ENCODE measurements around the gene CDC42BPA. TPM values are rescaled to one million over a fixed set of nuclear protein-coding genes. Genes with fewer than 3 reads are reported as not detected.

The CDC42BPA gene
- polyA plus RNA-seq, 3 donors: 0.20 to 0.45 (median 0.39) TPM

DNA sequence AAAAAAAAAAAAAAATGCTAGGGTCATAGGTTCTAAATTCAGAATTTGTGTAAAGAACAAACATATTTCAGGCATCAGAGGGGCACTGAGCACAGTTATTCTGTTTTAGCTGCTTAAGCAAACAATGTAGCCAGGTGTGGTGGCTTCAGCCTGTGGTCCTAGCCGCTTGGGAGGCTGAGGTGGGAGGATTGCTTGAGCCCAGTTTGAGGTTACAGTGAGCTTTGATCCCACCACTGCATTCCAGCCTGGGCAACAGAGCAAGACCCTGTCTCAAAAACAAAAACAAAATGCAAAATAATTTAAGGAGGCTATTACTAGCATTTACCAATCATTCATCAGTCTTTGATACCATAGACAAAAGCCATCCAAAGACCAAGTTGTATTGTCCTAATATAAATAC is 49.7 kb upstream of the CDC42BPA start:
- no peaks in the 10 kb centered on the region for H3K79me2 ChIP-seq (ENCODE audit: insufficient read depth, low read length)
- no peaks in the 10 kb centered on the region for H4K20me1 ChIP-seq (ENCODE audit: insufficient read depth, low read length)
- Mint-ChIP-seq H3K27me3 (ENCODE audit: low read depth in 3 of 3) (no peaks in the 10 kb centered on the region), H3K4me3 (no peak overlapping the region), H3K9me3 (peaks cover 0 to 2% (median 0%) of the 10 kb centered on the region in 7 donors), H3K36me3 (no peaks in the 10 kb centered on the region), H3K27ac (no peak overlapping the region), H3K4me1 (no peaks in the 10 kb centered on the region)
- H3K9ac ChIP-seq (ENCODE audit: insufficient read depth, low read length, poor library complexity, severe bottlenecking): no peak overlapping the region
- no peak overlapping the region for H3K27ac ChIP-seq (ENCODE audit: low read depth in 1 of 2, low read length in 2 of 2)
- no peak overlapping the region for H2AFZ ChIP-seq (ENCODE audit: insufficient read depth, low read depth, low read length, poor library complexity, severe bottlenecking)
- TF ChIP-seq, protein P1, sequence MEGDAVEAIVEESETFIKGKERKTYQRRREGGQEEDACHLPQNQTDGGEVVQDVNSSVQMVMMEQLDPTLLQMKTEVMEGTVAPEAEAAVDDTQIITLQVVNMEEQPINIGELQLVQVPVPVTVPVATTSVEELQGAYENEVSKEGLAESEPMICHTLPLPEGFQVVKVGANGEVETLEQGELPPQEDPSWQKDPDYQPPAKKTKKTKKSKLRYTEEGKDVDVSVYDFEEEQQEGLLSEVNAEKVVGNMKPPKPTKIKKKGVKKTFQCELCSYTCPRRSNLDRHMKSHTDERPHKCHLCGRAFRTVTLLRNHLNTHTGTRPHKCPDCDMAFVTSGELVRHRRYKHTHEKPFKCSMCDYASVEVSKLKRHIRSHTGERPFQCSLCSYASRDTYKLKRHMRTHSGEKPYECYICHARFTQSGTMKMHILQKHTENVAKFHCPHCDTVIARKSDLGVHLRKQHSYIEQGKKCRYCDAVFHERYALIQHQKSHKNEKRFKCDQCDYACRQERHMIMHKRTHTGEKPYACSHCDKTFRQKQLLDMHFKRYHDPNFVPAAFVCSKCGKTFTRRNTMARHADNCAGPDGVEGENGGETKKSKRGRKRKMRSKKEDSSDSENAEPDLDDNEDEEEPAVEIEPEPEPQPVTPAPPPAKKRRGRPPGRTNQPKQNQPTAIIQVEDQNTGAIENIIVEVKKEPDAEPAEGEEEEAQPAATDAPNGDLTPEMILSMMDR (IDR thresholded peaks at IDR 0.05): no peak
- no CpG with 5 or more reads among the region's 1 CpG for WGBS (ENCODE audit: insufficient coverage)
- H3K4me2 ChIP-seq (replicated peaks; ENCODE audit: extremely low read depth, low read length, poor library complexity, severe bottlenecking): no peak overlapping the region
- H3K27me3 ChIP-seq (ENCODE audit: control insufficient read depth in 2 of 2, insufficient read depth in 2 of 2, low read length in 2 of 2): no peaks in the 10 kb centered on the region
- no peaks in the 10 kb centered on the region for H3K36me3 ChIP-seq (replicated peaks in 1 of 2; ENCODE audit: control insufficient read depth in 1 of 2, insufficient read depth in 2 of 2, low read length in 2 of 2)
- no peak overlapping the region for H3K4me3 ChIP-seq (replicated peaks in 1 of 3; ENCODE audit: low read depth in 2 of 3, low read length in 3 of 3)
- H3K4me1 ChIP-seq (ENCODE audit: control insufficient read depth in 1 of 2, insufficient read depth in 2 of 2, low read length in 2 of 2): no peaks in the 10 kb centered on the region
- DNase-seq: no peak
- H3K9me3 ChIP-seq (replicated peaks in 1 of 2; ENCODE audit: control insufficient read depth in 1 of 2, insufficient read depth in 1 of 2, low read length in 2 of 2): no peaks in the 10 kb centered on the region
- intact Hi-C loops (cut with micrococcal nuclease): no loop called here

DNA sequence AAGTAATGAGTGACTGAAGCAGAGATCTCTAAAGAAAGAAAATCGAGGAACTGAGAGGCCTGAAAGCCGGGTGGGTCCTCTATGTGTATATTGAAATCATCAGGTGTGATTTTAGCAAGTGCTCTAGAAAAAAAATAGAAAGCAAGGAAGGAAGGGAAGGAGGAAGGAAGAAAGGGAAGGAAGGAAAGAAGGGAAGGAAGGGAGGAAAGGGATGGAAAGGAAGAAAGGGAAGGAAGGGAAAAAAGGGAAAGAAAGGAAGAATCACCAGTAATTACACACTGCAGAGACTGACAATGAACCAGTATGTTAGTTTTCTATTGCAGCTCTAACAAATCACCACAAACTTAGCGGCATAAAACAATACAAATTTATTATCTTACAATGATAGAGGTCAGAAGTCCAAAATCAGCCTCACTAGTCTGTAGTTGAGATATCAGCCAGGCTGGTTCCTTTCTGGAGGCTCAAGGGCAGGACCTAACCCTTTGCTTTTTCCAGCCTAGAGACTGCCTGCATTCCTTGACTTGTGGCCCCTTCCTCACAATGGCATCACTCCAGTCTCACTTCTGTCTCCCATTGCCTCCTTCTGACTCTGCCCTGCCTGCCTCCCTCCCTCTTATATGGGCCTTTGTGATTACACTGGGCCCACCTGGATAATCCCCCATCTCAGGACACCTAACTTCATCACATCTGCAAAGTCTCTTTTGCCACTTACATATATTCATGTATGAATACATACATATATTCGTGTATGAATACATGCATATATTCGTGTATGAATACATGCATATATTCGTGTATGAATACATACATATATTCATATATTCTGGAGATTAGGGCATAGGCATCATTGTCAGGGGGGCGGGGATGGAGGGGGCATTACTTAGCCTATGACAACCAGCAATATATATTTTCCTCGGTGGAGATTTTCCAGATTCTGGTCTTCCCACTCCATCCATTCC is 47.5 kb upstream of the CDC42BPA start:
- TF ChIP-seq, protein P1 (IDR thresholded peaks at IDR 0.05): no peak
- H3K27ac Mint-ChIP-seq: no peak overlapping the region
- no peak overlapping the region for H2AFZ ChIP-seq (ENCODE audit: insufficient read depth, low read depth, low read length, poor library complexity, severe bottlenecking)
- H3K36me3 Mint-ChIP-seq: no peaks in the 10 kb centered on the region
- no peaks in the 10 kb centered on the region for H3K9me3 ChIP-seq (replicated peaks in 1 of 2; ENCODE audit: control insufficient read depth in 1 of 2, insufficient read depth in 1 of 2, low read length in 2 of 2)
- no peaks in the 10 kb centered on the region for H3K79me2 ChIP-seq (ENCODE audit: insufficient read depth, low read length)
- H3K27ac ChIP-seq (ENCODE audit: low read depth in 1 of 2, low read length in 2 of 2): no peak overlapping the region
- H3K27me3 ChIP-seq (ENCODE audit: control insufficient read depth in 2 of 2, insufficient read depth in 2 of 2, low read length in 2 of 2): no peaks in the 10 kb centered on the region
- WGBS (ENCODE audit: insufficient coverage): 97% methylated on average over 3 of the region's 8 CpGs
- no peaks in the 10 kb centered on the region for H3K4me1 Mint-ChIP-seq
- no peaks in the 10 kb centered on the region for H3K27me3 Mint-ChIP-seq (ENCODE audit: low read depth in 3 of 3)
- intact Hi-C loops (cut with micrococcal nuclease): no loop called here
- no peaks in the 10 kb centered on the region for H3K36me3 ChIP-seq (replicated peaks in 1 of 2; ENCODE audit: control insufficient read depth in 1 of 2, insufficient read depth in 2 of 2, low read length in 2 of 2)
- H3K9ac ChIP-seq (ENCODE audit: insufficient read depth, low read length, poor library complexity, severe bottlenecking): no peak overlapping the region
- no peaks in the 10 kb centered on the region for H4K20me1 ChIP-seq (ENCODE audit: insufficient read depth, low read length)
- no peak overlapping the region for H3K4me2 ChIP-seq (replicated peaks; ENCODE audit: extremely low read depth, low read length, poor library complexity, severe bottlenecking)
- peaks cover 0 to 2% (median 2%) of the 10 kb centered on the region in 7 donors for H3K9me3 Mint-ChIP-seq
- DNase-seq: no peak
- H3K4me1 ChIP-seq (ENCODE audit: control insufficient read depth in 1 of 2, insufficient read depth in 2 of 2, low read length in 2 of 2): no peaks in the 10 kb centered on the region
- no peak overlapping the region for H3K4me3 Mint-ChIP-seq
- no peak overlapping the region for H3K4me3 ChIP-seq (replicated peaks in 1 of 3; ENCODE audit: low read depth in 2 of 3, low read length in 3 of 3)
